Right lobe of liver (tissue), 4 donors: Measurements from ENCODE around the gene EVA1C.

Source experiments
- POLR2A ChIP-seq: fragments of 450-650 bp; IDR thresholded peaks from one replicate; pipeline ENCODE4 v1.6.1; 2017; ENCODE audit warnings: antibody characterized with exemption, mild to moderate bottlenecking
- TF ChIP-seq, protein P1 (sequence below), 4 donors: fragments of 200-600 bp in 3 of 4; fragments of 450-650 bp in 1 of 4; IDR thresholded peaks; one replicate each; pipeline versions ENCODE4 v1.5.1 to v1.8.0; 2016 to 2022; ENCODE audit warnings: antibody characterized with exemption in 4 of 4, mild to moderate bottlenecking in 2 of 4
- donor health status: DM: no; HTN: no; CAD: no.
- donor health status: DM: no; HTN: no; CAD: no.
- donor health status: DM: no; HTN: yes; CAD: no.

DNA sequence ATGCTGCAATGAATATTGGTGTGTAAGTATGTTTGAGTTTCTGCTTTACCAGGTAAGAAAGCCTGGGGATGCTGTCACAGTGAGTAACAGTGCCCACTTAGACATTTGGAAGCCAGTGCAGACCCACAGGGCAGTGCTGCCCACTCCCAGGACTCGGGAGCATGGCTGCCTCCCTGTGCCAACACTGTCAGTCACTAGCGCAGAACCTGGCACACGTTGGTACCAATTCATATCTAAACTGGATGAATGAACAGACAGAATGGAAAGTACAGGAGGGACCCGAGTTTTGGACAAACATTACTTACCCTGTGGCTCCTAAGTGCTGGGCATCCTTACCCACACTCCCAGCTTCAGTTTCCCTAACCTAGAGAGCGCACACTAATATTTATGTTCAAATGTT is 1.6 kb upstream of the EVA1C start:
- TF ChIP-seq, protein P1, sequence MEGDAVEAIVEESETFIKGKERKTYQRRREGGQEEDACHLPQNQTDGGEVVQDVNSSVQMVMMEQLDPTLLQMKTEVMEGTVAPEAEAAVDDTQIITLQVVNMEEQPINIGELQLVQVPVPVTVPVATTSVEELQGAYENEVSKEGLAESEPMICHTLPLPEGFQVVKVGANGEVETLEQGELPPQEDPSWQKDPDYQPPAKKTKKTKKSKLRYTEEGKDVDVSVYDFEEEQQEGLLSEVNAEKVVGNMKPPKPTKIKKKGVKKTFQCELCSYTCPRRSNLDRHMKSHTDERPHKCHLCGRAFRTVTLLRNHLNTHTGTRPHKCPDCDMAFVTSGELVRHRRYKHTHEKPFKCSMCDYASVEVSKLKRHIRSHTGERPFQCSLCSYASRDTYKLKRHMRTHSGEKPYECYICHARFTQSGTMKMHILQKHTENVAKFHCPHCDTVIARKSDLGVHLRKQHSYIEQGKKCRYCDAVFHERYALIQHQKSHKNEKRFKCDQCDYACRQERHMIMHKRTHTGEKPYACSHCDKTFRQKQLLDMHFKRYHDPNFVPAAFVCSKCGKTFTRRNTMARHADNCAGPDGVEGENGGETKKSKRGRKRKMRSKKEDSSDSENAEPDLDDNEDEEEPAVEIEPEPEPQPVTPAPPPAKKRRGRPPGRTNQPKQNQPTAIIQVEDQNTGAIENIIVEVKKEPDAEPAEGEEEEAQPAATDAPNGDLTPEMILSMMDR (IDR thresholded peaks at IDR 0.05) = no peak
- no peak for TF ChIP-seq POLR2A
